Kidney capillary endothelial cell (primary cell): ENCODE results near the gene MAP3K7.
"Not testable (repeated sequence)": the region's sequence is repeated elsewhere in the genome, so short reads cannot be mapped to it uniquely, and the experiment has no call there.

ENCODE experiments used
- DNase-seq: peaks from one replicate; pipeline ENCODE4 v3.0.0-alpha.2; 2018; ENCODE audit warnings: low spot score

MAP3K7 gene

DNA sequence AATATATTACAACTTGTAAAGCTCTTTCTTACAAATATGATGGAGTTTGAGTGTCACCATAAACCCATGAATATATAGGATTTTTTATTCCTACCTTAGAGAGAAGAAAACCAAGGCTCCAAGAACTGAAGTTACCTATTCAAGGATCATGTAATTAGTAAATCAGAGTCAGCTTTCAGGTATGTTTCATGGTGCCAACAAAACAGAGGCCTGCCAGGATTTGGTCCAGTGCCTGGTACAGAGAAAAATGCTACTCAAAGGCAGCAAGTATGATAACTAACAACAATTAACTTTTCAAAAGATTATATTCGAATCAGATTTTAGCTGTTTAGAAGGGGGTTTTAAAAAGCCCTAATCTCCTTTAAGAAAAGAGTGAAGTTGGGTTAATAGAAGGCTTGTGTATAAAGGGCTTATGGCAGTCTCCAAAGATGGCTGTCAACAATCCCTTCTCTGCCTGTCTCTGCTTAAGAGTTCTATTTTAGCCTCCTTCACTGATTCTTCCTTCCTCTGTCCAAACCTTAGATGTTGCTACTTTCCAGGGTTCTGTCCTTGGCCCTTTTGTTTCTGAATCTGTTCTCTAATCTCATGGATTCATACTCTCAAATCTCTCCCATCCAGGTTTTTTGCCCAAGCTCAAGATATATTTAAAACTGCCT lies 7.8 kb downstream of the MAP3K7 start:
- DNase-seq = no peak

GRCh38 chr6:90575267-90575666 lies 11.6 kb downstream of the MAP3K7 start:
- no peak for DNase-seq

- no peak for DNase-seq
These were observed 12.3 kb downstream of the MAP3K7 start for GRCh38 chr6:90574610-90575009.

- DNase-seq = no peak
These were observed 13.2 kb downstream of the MAP3K7 start for GRCh38 chr6:90573624-90574023.

GRCh38 chr6:90572856-90573255 lies 14.0 kb downstream of the MAP3K7 start:
- no peak for DNase-seq

- DNase-seq = no peak
These were observed 17.6 kb downstream of the MAP3K7 start for GRCh38 chr6:90569223-90569622.

DNA sequence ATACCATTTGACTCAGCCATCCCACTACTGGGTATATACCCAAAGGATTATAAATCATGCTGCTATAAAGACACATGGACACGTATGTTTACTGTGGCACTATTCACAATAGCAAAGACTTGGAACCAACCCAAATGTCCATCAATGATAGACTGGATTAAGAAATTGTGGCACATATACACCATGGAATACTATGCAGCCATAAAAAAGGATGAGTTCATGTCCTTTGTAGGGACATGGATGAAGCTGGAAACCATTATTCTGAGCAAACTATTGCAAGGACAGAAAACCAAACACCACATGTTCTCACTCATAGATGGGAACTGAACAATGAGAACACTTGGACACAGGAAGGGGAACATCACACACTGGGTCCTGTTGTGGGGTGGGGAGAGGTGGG lies 19.2 kb downstream of the MAP3K7 start:
- not testable (repeated sequence) for DNase-seq

GRCh38 chr6:90562341-90562740 lies 24.5 kb downstream of the MAP3K7 start:
- not testable (repeated sequence) for DNase-seq

DNA sequence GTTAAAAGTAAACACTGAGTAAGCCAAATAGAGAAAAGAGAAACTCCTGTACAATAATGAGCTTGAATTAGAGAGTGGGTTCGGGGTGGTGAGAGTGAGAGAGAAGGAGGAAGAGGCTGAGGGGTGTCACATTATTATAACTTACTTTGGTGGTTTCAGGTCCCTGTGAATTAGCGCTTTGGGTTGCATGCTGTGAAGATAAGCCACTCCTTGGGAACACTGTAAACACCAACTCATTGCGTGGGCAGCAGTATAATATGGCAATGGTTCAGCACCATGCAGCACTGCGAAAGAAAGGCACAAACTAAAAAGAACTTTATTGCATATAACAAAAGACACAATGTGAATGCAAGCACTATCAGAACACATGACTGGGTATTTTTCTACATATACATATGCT lies 26.9 kb downstream of the MAP3K7 start:
- no peak for DNase-seq

DNA sequence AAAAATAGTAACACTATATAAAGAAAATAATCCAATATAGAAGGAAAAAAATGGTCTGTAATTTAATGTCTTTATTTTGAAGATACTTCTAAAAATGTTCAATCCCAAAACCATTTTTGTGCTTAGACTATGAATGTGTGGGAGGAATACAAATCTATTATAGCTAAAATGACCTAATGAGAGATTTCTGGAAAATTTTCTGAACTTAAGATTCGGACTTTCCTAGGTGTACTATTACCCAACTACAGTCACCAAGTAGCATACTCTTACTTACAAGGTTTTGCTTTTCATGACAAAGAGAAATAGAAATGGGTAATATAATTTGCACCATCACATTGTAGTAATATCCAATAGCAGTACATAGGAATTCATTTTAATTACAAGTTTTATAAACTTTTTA lies 29.9 kb downstream of the MAP3K7 start:
- DNase-seq = no peak

GRCh38 chr6:90547991-90548390 lies 38.9 kb downstream of the MAP3K7 start:
- no peak for DNase-seq

GRCh38 chr6:90547079-90547478 lies 39.8 kb downstream of the MAP3K7 start:
- no peak for DNase-seq

DNA sequence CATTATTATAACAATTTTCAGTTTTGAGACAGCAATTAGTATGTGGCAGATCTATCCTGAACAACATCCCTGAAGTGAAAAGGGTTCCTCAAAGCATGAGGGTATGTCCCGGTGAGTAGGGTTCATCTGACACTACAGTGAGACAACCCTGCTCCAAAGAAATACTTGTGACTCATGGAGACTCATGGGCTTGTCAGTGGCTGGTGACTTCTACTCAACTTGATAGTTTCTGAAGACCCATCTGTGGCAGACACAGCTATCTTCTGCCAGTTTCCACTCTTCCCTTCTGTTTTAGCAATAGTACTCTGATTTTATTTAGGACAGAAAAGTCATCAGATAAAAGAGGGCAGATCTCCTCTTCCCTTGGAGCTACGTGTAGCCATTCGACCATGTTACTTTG lies 41.4 kb downstream of the MAP3K7 start:
- no peak for DNase-seq

- no peak for DNase-seq
These were observed 42.1 kb downstream of the MAP3K7 start for GRCh38 chr6:90544741-90545140.

DNA sequence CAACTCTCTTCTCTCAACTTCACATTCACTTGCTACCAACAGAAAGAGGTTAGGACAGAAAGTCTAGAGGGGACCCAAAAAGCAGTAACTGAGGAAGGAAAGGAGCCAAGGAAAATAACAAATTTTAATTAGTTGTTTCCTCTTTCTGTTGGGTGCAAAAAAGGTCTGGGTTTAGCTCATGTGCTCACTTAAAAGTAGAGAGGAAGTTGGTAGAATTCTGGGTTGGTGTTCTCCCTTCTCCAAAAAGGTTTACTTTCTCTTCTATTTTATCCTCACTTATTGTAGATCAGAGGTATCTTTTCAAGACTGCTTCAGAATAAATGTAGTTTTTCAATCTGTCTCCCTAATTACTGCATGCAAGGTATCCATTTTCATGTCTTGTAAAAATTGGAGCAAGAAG lies 42.8 kb downstream of the MAP3K7 start:
- no peak for DNase-seq

GRCh38 chr6:90541221-90541620 lies 45.7 kb downstream of the MAP3K7 start:
- DNase-seq = no peak

GRCh38 chr6:90538278-90539046 lies 48.4 kb downstream of the MAP3K7 start:
- DNase-seq = no peak

DNA sequence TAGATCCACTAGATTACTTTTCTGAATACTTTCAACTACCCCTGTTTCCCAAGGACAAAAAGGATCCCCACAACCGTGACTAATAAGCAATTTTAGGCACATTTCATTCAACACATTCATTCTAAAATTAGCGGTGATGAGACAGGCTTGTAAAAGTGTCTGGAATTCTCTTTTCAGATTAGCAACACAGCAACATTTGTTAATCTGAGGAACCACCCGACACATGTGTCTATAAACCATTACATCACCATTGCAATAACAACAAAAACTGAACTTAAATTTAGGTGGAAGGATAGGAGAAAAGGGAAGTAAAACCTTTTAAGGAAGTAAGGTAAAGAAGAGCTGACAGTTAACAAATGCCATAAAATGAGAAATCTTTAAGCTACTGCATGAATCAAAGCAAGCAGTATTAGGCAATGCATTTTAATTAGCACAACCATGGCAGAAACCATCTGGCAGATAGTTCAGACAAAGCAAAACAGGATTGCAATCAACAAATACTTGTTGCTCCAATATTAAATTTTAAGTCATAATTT lies 49.1 kb downstream of the MAP3K7 start:
- DNase-seq = no peak

DNA sequence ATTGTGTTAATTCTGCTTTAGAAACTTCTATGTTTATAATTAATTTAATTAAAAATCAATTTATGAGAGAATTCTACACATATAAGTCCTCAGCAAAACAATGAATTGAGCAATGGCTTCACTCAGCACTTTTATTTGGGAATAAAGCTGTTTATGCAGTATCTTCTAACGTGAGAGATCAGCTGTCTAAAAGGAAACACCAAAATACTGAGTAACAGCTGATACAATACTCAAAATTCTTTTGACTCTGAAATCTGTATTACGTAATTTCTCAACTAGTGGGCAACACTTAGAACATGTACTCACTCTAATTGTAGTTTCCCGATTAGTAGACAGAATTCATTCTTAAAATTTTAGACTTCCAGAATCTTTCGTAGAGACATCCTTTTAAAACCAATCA lies 49.8 kb downstream of the MAP3K7 start:
- DNase-seq = no peak

DNA sequence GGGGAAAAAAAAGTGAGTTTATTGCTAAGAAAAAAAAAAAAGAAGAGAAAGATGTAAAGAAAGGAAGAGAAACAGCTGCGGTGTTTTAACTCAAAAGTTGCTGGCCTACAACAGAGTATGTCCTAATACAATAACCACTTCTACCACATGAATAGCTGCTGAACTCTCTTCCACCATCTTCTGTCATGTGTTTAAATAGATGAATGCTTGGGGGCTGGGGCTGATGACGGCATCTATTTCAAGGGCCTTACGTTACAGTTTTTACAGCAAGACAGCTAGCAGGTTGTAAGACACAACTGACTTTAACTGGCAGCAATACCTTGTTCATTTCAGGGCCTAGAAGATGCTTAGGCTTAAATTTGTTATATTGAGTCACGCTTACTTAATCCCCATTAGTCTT lies 50.4 kb downstream of the MAP3K7 start:
- no peak for DNase-seq

DNA sequence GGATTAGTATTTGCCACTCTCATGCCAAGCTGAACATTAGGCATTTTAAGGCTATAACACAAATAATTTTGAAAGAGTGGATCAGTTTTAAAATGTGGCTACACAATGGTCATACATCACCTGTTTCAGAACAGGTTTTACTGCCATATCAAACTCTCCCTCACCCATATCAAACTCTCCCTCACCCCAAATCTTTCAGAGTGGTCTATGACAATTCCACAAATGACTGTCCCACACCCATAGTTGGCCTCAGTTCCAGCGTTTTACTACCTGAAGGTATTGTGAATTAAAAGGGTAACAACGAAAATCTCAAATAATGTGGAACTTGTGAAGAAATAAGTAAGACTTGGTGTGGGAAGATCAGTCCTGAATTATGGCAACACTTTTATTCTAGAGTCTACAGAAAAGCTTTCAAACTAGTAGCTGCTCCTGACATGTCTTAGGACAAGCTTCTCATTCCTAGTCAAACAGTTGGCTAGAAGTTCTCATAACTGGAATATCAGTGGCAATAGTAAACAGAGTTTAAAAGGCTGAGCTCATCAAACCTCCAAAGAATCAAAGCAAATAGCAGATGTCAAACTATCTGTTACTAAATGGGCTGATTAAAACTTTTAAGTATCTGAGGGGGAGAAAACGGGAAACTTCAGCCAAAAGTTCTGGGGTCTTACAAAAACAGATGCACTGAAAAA lies 52.4 kb downstream of the MAP3K7 start:
- no peak for DNase-seq

DNA sequence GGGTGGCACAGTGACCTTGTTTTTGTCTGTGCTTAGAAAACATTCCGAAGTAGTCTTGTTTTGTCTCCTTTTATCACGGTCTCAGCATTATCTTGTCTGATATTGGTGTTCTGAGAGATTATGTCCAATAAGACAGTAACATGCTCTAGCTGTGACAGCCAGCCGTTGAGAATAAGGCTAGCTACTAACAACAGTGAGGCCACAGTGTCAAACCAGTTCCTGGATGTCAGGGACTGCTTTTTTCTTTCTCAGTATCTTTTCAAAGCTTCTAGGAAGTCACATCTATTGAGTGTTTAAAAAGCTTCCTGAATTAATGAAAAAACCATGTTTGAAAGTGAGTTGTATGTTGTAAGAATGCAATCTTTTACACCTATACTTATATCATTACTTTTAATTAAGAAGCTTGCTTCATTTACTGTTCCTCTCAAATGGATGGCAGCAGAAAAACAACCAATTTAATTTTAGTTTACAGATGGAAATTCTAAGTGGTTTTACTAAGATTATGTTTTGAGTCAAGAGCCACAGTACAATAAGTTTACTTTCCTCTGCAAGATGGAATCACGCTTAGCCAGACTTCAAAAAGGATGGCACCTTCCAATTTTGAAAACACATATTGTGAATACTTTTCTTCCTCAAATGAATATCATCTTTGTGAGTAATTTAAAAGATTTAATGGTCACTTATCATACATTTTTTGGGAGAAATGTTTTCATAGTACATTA lies 53.1 kb downstream of the MAP3K7 start:
- no peak for DNase-seq
